Stimulated activated CD8-positive, alpha-beta memory T cell treated with anti-CD3 and anti-CD28 coated beads, Interleukin-2, amount 100 ng/mL, for 48 hours (primary cell): ENCODE measurements around the gene ADGRD1.
"Not testable (repeated sequence)": the region's sequence is repeated elsewhere in the genome, so short reads cannot be mapped to it uniquely, and the experiment has no call there.

ENCODE experiments used
- DNase-seq, 2 donors: peaks; one replicate each; pipeline ENCODE4 v3.0.0-alpha.2; 2020; ENCODE audit warnings: low read depth in 2 of 2

Gene ADGRD1

DNA sequence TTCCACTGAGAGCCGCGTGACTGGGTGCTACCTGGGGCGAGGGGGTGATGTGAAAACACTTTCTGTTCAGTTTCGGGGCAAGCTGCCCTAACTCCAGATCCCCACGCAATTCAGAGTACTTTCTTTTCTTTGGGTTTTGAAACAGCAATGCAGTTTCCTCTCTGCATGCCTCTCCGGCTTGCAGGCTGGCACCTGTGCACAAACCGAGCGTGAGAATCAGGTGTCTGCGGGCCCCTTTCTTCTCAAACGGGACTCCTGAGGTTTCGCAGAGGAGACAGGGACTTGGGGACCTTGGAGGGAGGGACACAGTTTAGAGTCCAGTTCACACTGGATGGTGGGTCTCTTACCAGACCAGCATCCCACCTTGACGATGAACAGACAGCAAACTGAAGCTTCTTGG, 118.2 kb downstream of the ADGRD1 start:
- not testable (repeated sequence) for DNase-seq

- DNase-seq: no peak
Observed at GRCh38 chr12:131072451-131073230, 118.9 kb downstream of the ADGRD1 start.

DNA sequence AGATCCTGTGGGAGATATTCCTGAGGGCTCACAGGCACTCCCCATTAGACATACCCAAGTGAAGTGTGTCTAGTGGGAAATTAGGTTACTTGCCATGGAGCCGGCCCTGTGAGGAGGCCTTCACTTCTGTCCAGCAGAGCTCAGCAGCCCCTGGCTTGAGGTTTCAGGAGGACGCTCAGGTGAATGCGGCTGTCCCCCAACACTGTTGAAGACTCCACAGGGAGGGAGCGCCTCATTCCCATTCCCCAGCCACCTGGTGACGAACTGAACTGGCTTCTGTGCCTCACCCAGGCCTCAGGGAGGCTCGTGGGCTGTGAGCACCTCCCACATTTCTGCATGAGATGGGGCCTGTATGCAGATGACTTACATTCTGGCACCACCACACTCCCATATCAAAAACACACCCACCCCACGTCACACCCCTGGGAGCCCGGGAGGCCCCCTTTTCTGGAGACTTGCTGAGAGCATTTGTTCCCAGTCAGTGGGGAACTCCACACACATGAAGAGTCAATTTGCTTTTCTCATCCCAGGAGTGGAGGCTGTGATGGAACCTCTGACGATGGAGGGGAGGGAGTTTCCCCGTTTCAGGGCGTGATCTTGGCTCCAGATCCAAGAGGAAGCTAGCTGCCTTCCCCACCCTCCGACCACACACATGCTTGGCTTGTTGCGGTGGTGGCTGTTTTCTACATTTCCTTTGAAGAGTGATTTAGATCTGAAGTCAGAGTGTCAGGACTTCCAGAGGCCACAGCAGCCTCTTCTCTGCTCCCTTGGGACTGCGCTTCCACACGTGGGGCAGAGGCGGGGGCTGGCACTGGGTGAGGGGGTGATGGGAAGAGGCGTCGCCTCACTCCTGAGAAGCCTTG, 120.7 kb downstream of the ADGRD1 start:
- no peak for DNase-seq

- DNase-seq: no peak
Observed at GRCh38 chr12:131075194-131075593, 121.5 kb downstream of the ADGRD1 start.

DNA sequence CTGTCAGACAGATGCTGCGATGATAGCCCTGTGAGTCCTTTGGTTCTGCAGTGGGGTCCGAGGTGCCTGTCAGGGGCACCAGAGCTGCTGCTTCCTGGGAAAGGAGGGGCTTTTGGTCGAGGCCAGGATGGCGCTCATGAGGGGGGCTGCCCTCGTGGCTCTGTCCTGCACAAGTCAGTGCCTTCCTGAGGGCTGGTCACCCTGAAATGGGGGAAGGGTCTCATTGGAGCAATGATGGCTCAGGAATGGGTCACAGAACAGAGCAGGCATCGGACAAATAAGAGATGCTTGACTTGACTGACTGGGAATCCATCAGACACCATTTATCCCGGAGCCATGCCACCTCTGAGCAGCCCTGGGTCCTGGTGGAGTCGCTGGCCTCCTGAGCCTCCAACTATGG, 121.9 kb downstream of the ADGRD1 start:
- no peak for DNase-seq

- no peak for DNase-seq
Observed at GRCh38 chr12:131076296-131076695, 122.6 kb downstream of the ADGRD1 start.

DNA sequence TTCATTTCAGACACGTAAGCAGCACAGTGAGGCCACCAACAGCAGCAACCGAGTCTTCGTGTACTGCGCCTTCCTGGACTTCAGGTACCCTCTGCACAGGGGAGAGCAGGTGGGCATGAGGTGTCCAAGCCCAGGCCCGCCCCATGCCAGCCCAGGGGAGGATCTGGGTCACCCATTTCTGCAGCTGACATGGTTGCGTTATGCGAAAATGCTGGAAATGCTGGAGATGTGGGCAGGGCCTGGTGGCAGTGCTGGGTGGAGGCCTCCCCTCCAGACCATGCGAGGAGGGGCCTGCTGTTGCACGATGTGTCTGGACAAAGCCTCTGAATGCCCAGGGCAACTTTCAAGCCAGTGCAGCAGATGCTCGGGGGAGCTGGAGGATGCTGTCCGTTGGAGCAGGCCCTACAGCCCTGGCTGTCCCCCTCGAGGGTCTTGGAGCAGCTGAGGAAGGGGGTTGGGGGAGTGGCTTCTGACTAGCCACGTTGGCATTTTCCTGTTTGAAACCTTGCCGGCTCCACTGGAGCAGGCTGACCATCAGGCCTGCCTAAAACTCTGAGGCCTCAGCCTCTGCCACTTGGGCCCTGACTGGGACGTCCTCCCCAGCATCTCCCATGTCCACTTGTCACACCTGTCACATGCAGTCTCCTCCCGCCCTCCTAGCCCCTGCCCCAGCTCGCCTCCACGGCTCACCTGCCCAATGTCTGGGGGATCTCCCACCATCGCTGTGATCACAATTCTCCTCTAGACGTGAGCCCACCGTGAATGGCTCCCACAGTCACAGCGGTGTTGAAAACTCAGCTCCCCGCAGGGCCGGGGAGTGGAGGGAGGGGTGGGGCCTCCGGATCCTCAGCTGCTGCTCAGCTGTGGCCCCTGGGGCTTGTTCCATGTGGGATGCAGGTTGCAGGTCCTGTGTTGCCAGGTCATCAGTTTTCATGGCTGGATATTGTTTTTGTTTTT, 123.4 kb downstream of the ADGRD1 start:
- DNase-seq: no peak

GRCh38 chr12:131077931-131078391, 124.3 kb downstream of the ADGRD1 start:
- DNase-seq: no peak

GRCh38 chr12:131082290-131083194, 128.8 kb downstream of the ADGRD1 start:
- no peak for DNase-seq

- DNase-seq: no peak
Observed at GRCh38 chr12:131084341-131085011, 130.8 kb downstream of the ADGRD1 start.

DNA sequence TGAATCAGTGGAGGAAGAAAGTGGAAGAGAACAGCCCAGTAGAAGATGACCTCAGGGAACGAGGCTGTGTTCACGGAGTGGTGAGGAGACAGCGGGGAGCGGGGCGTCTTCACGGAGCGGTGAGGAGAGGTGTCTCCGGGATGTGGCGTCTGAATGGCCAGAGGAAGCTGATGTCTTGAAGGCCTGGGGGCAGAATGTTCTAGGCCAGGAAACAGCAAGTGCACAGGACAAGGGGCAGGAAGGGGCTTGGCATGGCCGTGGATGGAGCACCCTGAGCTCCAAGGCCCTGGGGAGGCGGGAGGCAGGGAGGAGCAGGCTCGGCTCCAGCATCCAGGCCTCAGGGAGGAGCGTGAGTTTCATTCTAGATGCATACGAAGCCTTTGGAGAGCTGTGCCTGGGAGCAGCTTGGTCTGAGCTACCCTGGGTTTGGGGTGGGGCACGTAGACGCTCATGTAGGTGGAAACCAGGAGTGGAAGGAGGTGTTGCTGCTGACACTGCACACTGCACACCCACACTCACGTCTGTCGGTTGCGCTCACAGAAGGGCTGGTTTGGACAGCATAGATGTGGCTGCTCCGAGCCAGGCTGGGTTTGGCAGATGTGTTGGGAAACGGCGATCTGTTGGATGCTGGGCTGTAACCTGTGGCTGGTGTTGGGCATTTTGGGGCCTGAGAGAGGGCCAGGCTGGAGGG, 131.6 kb downstream of the ADGRD1 start:
- no peak for DNase-seq

GRCh38 chr12:131085816-131086591, 132.3 kb downstream of the ADGRD1 start:
- no peak for DNase-seq

- DNase-seq: no peak
Observed at GRCh38 chr12:131087302-131087818, 133.7 kb downstream of the ADGRD1 start.

DNA sequence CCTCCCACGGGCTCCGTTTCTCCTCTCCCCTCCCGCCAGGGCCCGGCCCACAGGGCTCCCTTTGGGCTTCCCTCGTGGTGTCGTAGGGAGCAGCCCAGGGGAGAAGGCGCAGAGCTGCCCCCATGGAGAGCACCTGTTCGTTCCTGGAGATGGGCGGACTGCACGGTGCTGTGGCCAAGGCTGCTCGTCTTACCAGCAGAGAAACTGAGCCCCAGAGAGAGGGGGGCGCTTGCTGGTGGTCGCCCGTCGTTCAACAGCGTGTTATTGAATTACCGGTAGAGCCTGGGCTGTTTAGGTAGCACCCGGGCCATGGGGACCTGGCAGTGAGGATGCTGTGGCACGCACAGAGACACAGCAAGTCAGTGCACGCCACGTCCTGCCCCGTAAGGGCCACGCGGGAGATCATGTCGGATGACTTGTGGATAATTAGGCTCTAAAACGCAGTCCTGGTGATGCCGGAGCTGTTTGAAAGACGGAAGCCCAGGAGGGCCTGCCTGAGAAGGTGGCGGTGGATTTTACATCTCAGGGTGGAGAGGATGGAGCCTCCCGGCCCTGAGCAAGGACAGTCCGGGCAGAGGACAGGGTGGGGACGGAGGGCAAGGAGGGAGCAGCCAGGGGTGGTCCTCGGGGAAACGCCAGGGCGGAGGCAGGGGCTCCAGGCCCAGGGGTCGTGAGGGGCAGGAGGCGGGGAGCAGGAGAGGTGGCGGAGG, 134.4 kb downstream of the ADGRD1 start:
- no peak for DNase-seq

GRCh38 chr12:131088701-131089530, 135.2 kb downstream of the ADGRD1 start:
- no peak for DNase-seq

DNA sequence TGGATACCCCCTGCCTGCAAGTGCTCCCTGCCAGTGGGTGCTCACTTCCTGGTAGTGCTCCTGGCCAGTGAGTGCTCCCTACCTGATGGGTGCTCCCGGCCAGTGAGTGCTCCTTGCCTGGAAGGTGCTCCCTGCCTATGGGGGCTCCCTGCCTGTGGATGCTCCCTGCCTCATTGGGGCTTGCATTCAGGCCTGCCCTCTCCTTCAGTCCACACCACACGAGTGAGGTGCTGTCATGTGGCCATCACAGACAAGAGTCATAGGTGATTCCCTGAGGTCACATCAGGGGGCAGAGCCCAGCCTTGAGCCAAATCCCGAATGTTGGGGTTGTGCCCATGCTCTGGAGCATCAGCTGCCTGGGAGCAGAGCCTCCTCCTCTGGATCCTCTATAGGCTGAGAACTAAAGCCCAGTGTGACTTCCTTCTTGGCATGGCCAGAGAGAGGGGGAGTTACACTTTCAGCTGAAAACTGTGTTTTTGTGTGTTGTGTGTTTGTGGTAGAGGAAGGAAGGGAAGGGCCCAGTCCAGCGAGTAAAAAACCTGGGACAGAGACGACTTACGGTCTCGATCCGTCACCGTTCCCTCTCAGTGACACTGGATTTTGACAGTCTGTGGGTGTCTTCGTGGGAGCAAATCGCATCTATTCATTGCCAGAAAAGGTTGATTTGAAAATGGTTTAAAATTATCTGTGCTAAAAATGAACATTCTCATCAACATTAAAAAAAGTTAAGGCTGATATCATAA, 136.0 kb downstream of the ADGRD1 start:
- no peak for DNase-seq
